GM10248 (cell line): ENCODE data around the gene CACNA1G.

ENCODE experiments used
- CTCF ChIA-PET: fragments of 300-600 bp; sonication (Branson Sonifier 250); formaldehyde crosslinking; extraction: SDS; loops from one replicate; lab custom pipeline; 2021; ENCODE audit warnings: antibody characterized with exemption; lab: Yijun Ruan, JAX
- POLR2A ChIA-PET: fragments of 350-650 bp; sonication (Branson Sonifier 250); formaldehyde crosslinking; extraction: SDS; loops from one replicate; lab custom pipeline; 2020; ENCODE audit warnings: antibody characterized with exemption; lab: Yijun Ruan, JAX
- DNase-seq: peaks from one replicate; pipeline ENCODE4 v3.0.0; 2012; ENCODE audit errors: extremely low spot score
- CTCF ChIP-seq: IDR thresholded peaks from 2 replicates; pipeline ENCODE4 v1.5.1; 2012; ENCODE audit warnings: mild to moderate bottlenecking, low read depth; ENCODE audit errors: extremely low read depth, missing control alignments, control extremely low read depth

Gene CACNA1G

GRCh38 chr17:50661795-50662391 lies 101.4 kb downstream of the CACNA1G start:
- POLR2A ChIA-PET = no interaction called here
- no peak for TF ChIP-seq CTCF
- DNase-seq = no peak
- CTCF ChIA-PET = interaction anchor here (1.4 to 2.1 kb wide), 2 partner anchors 24 to 36 kb away, joined by 3 to 7 read pairs; no protein-coding TSS in a partner anchor

- no peak for DNase-seq
- POLR2A ChIA-PET = no interaction called here
- CTCF ChIA-PET = interaction anchor here (1.4 kb wide), 1 partner anchor 25 kb away, joined by 3 read pairs; no protein-coding TSS in a partner anchor
- TF ChIP-seq CTCF = no peak
Measured at GRCh38 chr17:50662632-50663225, 102.2 kb downstream of the CACNA1G start.

- DNase-seq = no peak
- ChIA-PET POLR2A (no interaction called here), CTCF (no interaction called here)
- TF ChIP-seq CTCF = no peak
Measured at GRCh38 chr17:50663812-50664374, 103.4 kb downstream of the CACNA1G start.

- POLR2A ChIA-PET = no interaction called here
- CTCF ChIA-PET = no interaction called here
- DNase-seq = no peak
- no peak for TF ChIP-seq CTCF
Measured at GRCh38 chr17:50664788-50665458, 104.4 kb downstream of the CACNA1G start.

GRCh38 chr17:50665838-50666237 lies 105.3 kb downstream of the CACNA1G start:
- CTCF ChIA-PET = no interaction called here
- DNase-seq = no peak
- TF ChIP-seq CTCF = no peak
- POLR2A ChIA-PET = no interaction called here

- TF ChIP-seq CTCF = no peak
- POLR2A ChIA-PET = no interaction called here
- no peak for DNase-seq
- CTCF ChIA-PET = interaction anchor here (1.1 kb wide), 1 partner anchor 10 kb away, joined by 3 read pairs; no protein-coding TSS in a partner anchor
Measured at GRCh38 chr17:50666316-50666715, 105.8 kb downstream of the CACNA1G start.
